ENCODE data around the gene CD38.

Gene CD38

DNA sequence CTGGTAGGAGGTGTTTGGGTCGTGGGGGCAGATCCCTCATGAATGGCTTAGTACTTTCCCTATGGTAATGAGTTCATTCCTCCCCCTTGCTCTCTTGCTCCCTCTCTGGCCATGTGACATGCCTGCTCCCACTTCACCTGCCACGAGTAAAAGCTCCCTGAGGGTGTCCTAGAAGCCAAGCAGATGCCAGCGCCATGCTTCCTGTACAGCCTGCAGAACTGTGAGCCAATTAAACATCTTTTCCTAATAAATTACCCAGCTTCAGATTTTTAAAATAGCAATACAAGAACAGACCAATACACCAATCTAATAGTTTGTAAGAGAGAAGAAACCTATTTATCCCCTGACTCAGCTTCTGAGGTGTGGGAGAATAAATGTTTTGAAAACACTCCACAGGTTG lies 99.9 kb downstream of the CD38 start:
- Histone ChIP-seq H3K79me1 (ENCODE audit: low read length) (no peaks in the 10 kb centered on the region), H4K8ac (ENCODE audit: low read depth, low read length) (no peak overlapping the region), H2BK5ac (ENCODE audit: low read depth, low read length, poor library complexity) (no peak overlapping the region), H3K4me3 (ENCODE audit: low read depth, low read length) (no peak overlapping the region), H3K14ac (ENCODE audit: low read length) (no peak overlapping the region), H3K18ac (ENCODE audit: low read length) (no peak overlapping the region), H3K4me1 (ENCODE audit: control insufficient read depth in 1 of 2, insufficient read depth in 2 of 2, low read length in 2 of 2) (no peaks in the 10 kb centered on the region), H3K79me2 (ENCODE audit: control insufficient read depth, insufficient read depth, low read length, poor library complexity) (no peaks in the 10 kb centered on the region), H3K4ac (ENCODE audit: low read depth, low read length) (no peak overlapping the region), H3K9ac (ENCODE audit: low read length) (no peak overlapping the region), H4K91ac (ENCODE audit: low read depth, low read length) (no peak overlapping the region), H3K9me3 (ENCODE audit: insufficient read depth, low read depth, low read length) (peaks cover 6% of the 10 kb centered on the region), H3K27ac (ENCODE audit: low read depth, low read length) (no peak overlapping the region), H4K12ac (ENCODE audit: low read depth, low read length) (no peak overlapping the region), H3K23ac (ENCODE audit: low read length) (no peak overlapping the region), H2AK5ac (ENCODE audit: low read length) (no peak overlapping the region), H2BK12ac (ENCODE audit: low read length) (no peak overlapping the region), H3K27me3 (ENCODE audit: insufficient read depth, low read length) (no peaks in the 10 kb centered on the region), H2BK120ac (ENCODE audit: insufficient read depth, low read length, poor library complexity) (no peak overlapping the region), H3K4me2 (ENCODE audit: low read length) (no peak overlapping the region), H2AFZ (ENCODE audit: insufficient read depth, low read length, poor library complexity) (no peak overlapping the region), H3K36me3 (ENCODE audit: control insufficient read depth in 1 of 2, insufficient read depth in 2 of 2, low read length in 2 of 2) (no peaks in the 10 kb centered on the region)
- no CpG with 5 or more reads among the region's 3 CpGs for WGBS (ENCODE audit: extremely low coverage, insufficient coverage, insufficient read length)
- no peak for DNase-seq

DNA sequence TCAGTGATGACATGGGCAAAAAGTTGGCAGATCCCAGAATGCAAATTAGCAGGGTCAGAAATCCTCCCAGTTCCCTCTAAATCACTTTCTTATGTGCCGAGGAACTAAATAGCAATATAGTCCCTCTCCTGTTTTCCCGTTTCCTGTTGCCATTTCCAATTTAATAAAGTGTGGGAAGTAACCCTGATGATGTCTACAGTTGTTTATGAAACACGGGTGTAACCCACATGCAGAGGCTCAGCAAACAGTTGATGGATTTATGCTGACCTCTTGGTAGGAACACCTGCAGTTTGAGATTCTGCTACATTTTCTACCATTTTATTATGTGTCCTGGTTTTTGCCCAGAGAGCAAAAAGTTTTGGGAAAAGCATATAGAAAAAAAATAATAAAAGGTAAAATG lies 103.7 kb downstream of the CD38 start:
- no peak overlapping the region for H3K18ac ChIP-seq (ENCODE audit: low read length)
- H3K4me1 ChIP-seq (ENCODE audit: control insufficient read depth in 1 of 2, insufficient read depth in 2 of 2, low read length in 2 of 2) = no peaks in the 10 kb centered on the region
- no peak overlapping the region for H4K12ac ChIP-seq (ENCODE audit: low read depth, low read length)
- H3K36me3 ChIP-seq (ENCODE audit: control insufficient read depth in 1 of 2, insufficient read depth in 2 of 2, low read length in 2 of 2) = no peaks in the 10 kb centered on the region
- H2AFZ ChIP-seq (ENCODE audit: insufficient read depth, low read length, poor library complexity) = no peak overlapping the region
- H3K79me1 ChIP-seq (ENCODE audit: low read length) = no peaks in the 10 kb centered on the region
- no peak overlapping the region for H3K14ac ChIP-seq (ENCODE audit: low read length)
- H2AK5ac ChIP-seq (ENCODE audit: low read length) = no peak overlapping the region
- no peak overlapping the region for H3K27ac ChIP-seq (ENCODE audit: low read depth, low read length)
- H3K9me3 ChIP-seq (ENCODE audit: insufficient read depth, low read depth, low read length) = peaks cover 3% of the 10 kb centered on the region
- no peaks in the 10 kb centered on the region for H3K79me2 ChIP-seq (ENCODE audit: control insufficient read depth, insufficient read depth, low read length, poor library complexity)
- H3K4me2 ChIP-seq (ENCODE audit: low read length) = no peak overlapping the region
- no peak overlapping the region for H2BK5ac ChIP-seq (ENCODE audit: low read depth, low read length, poor library complexity)
- H3K23ac ChIP-seq (ENCODE audit: low read length) = no peak overlapping the region
- no peaks in the 10 kb centered on the region for H3K27me3 ChIP-seq (ENCODE audit: insufficient read depth, low read length)
- H2BK120ac ChIP-seq (ENCODE audit: insufficient read depth, low read length, poor library complexity) = no peak overlapping the region
- no peak for DNase-seq
- H3K4ac ChIP-seq (ENCODE audit: low read depth, low read length) = no peak overlapping the region
- H4K8ac ChIP-seq (ENCODE audit: low read depth, low read length) = no peak overlapping the region
- no peak overlapping the region for H3K9ac ChIP-seq (ENCODE audit: low read length)
- no peak overlapping the region for H2BK12ac ChIP-seq (ENCODE audit: low read length)
- H3K4me3 ChIP-seq (ENCODE audit: low read depth, low read length) = no peak overlapping the region
- no CpG with 5 or more reads among the region's 3 CpGs for WGBS (ENCODE audit: extremely low coverage, insufficient coverage, insufficient read length)
- H4K91ac ChIP-seq (ENCODE audit: low read depth, low read length) = no peak overlapping the region

DNA sequence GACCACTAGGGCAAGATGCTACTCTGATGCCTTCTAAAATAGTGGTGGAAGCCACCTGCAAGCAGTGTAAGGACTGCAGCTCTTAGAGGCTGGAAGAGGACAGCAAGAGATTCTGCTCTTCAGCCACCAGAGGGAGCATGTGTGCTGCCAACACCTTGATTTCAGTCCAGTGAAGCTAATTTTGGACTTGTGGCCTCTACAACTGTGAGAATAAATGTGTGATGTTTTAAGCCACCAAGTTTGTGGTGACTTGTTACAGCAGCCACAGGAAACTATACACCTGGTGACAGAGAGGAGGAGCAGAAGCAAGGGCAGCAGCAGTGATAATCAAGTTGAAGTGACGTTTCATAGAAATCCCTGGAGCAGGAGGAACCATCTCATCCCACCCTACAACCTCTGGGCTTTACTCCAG lies 104.6 kb downstream of the CD38 start:
- H2BK5ac ChIP-seq (ENCODE audit: low read depth, low read length, poor library complexity) = no peak overlapping the region
- no peak overlapping the region for H2BK12ac ChIP-seq (ENCODE audit: low read length)
- WGBS (ENCODE audit: extremely low coverage, insufficient coverage, insufficient read length) = no CpG with 5 or more reads among the region's 1 CpG
- no peak overlapping the region for H3K18ac ChIP-seq (ENCODE audit: low read length)
- H3K14ac ChIP-seq (ENCODE audit: low read length) = no peak overlapping the region
- no peaks in the 10 kb centered on the region for H3K79me2 ChIP-seq (ENCODE audit: control insufficient read depth, insufficient read depth, low read length, poor library complexity)
- H2AFZ ChIP-seq (ENCODE audit: insufficient read depth, low read length, poor library complexity) = no peak overlapping the region
- peaks cover 3% of the 10 kb centered on the region for H3K9me3 ChIP-seq (ENCODE audit: insufficient read depth, low read depth, low read length)
- no peak overlapping the region for H2AK5ac ChIP-seq (ENCODE audit: low read length)
- H4K91ac ChIP-seq (ENCODE audit: low read depth, low read length) = no peak overlapping the region
- no peaks in the 10 kb centered on the region for H3K36me3 ChIP-seq (ENCODE audit: control insufficient read depth in 1 of 2, insufficient read depth in 2 of 2, low read length in 2 of 2)
- H3K4me2 ChIP-seq (ENCODE audit: low read length) = no peak overlapping the region
- H3K79me1 ChIP-seq (ENCODE audit: low read length) = no peaks in the 10 kb centered on the region
- no peak overlapping the region for H3K27ac ChIP-seq (ENCODE audit: low read depth, low read length)
- no peak overlapping the region for H3K4ac ChIP-seq (ENCODE audit: low read depth, low read length)
- no peak overlapping the region for H3K4me3 ChIP-seq (ENCODE audit: low read depth, low read length)
- no peak overlapping the region for H2BK120ac ChIP-seq (ENCODE audit: insufficient read depth, low read length, poor library complexity)
- DNase-seq = peak; percentile 67 to 96
- no peaks in the 10 kb centered on the region for H3K27me3 ChIP-seq (ENCODE audit: insufficient read depth, low read length)
- no peak overlapping the region for H3K9ac ChIP-seq (ENCODE audit: low read length)
- H3K23ac ChIP-seq (ENCODE audit: low read length) = no peak overlapping the region
- no peak overlapping the region for H4K12ac ChIP-seq (ENCODE audit: low read depth, low read length)
- H3K4me1 ChIP-seq (ENCODE audit: control insufficient read depth in 1 of 2, insufficient read depth in 2 of 2, low read length in 2 of 2) = no peaks in the 10 kb centered on the region
- H4K8ac ChIP-seq (ENCODE audit: low read depth, low read length) = no peak overlapping the region

DNA sequence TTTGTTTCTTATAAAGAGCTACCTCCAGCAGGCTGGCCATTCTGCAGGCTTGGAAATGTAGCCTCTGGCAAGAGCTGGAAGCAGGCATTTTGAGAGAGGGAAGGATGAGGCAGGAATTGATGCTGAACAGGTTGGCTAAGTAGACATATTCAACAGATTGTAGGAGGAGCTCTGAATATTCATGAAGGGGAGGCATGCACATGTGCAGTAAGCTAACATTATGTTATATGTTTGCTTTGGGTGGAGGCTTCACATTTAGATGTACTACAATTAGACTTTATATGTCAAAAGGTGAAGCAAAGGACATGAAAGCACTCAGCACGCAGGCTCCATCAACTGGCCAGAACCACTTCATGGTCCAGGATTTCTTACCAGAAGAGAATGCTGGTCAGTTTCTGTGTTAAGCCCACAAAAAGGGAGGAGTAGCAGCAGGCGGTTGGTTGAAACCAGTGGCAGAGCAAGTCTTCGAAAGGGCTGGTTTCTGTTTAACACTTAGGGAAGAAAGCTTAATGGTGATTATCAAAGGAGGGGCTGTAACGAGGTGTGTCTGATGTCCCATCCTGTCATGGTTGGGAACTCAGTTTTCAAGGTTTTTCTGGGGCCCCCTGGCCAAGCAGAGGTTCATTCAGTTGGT lies 105.6 kb downstream of the CD38 start:
- no peak overlapping the region for H3K4me2 ChIP-seq (ENCODE audit: low read length)
- no peaks in the 10 kb centered on the region for H3K4me1 ChIP-seq (ENCODE audit: control insufficient read depth in 1 of 2, insufficient read depth in 2 of 2, low read length in 2 of 2)
- H3K18ac ChIP-seq (ENCODE audit: low read length) = no peak overlapping the region
- no peak overlapping the region for H4K91ac ChIP-seq (ENCODE audit: low read depth, low read length)
- H2BK12ac ChIP-seq (ENCODE audit: low read length) = no peak overlapping the region
- no peaks in the 10 kb centered on the region for H3K36me3 ChIP-seq (ENCODE audit: control insufficient read depth in 1 of 2, insufficient read depth in 2 of 2, low read length in 2 of 2)
- no peak overlapping the region for H3K27ac ChIP-seq (ENCODE audit: low read depth, low read length)
- no peak overlapping the region for H2BK120ac ChIP-seq (ENCODE audit: insufficient read depth, low read length, poor library complexity)
- no CpG with 5 or more reads among the region's 4 CpGs for WGBS (ENCODE audit: extremely low coverage, insufficient coverage, insufficient read length)
- no peak overlapping the region for H2AK5ac ChIP-seq (ENCODE audit: low read length)
- no peak overlapping the region for H3K4me3 ChIP-seq (ENCODE audit: low read depth, low read length)
- no peak for DNase-seq
- no peaks in the 10 kb centered on the region for H3K27me3 ChIP-seq (ENCODE audit: insufficient read depth, low read length)
- no peaks in the 10 kb centered on the region for H3K79me2 ChIP-seq (ENCODE audit: control insufficient read depth, insufficient read depth, low read length, poor library complexity)
- no peak overlapping the region for H3K9ac ChIP-seq (ENCODE audit: low read length)
- H4K8ac ChIP-seq (ENCODE audit: low read depth, low read length) = no peak overlapping the region
- no peak overlapping the region for H3K23ac ChIP-seq (ENCODE audit: low read length)
- H3K9me3 ChIP-seq (ENCODE audit: insufficient read depth, low read depth, low read length) = no peaks in the 10 kb centered on the region
- no peak overlapping the region for H4K12ac ChIP-seq (ENCODE audit: low read depth, low read length)
- H2BK5ac ChIP-seq (ENCODE audit: low read depth, low read length, poor library complexity) = no peak overlapping the region
- no peak overlapping the region for H3K4ac ChIP-seq (ENCODE audit: low read depth, low read length)
- no peaks in the 10 kb centered on the region for H3K79me1 ChIP-seq (ENCODE audit: low read length)
- no peak overlapping the region for H2AFZ ChIP-seq (ENCODE audit: insufficient read depth, low read length, poor library complexity)
- H3K14ac ChIP-seq (ENCODE audit: low read length) = no peak overlapping the region

Measured in trophoblast cell (in vitro differentiated cells and primary cell).